ENCODE results near the gene MRPL23.

DNA sequence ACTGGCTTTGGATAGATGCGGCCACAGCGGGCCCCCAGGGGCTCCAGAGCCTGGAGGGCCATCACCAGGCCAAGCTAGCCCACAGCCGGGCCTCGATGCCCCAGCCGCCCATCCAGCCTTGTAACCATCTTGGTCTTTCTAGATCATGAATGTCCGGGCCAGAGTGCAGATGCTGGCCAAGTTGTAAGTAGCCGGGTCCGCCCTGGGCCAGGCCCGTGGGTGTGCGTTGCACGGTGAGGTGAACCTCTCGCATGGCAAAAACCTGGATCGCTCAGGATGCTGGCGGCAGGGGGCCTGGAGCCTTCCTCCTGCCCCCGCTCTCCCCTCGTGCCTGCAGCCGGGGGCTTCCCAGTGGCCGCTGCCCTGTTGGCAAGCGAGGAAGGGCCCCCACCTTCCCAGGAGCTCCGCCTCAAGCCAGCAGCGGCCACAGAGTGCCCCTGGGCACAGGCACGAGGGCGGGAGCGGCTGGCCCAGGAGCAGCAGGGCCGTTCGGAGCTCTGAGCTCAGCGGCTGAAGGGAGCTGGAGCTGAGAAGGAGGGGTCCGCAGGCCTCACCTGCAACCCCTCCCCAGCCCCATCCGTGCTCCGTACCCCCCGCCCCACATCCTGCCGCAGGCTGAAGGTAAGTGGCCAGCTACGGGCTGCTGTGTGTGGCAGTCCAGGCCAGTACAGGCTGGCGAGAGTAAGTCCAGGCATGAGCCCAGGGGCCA is 10.9 kb upstream of the MRPL23 start:
- no peak for TF ChIP-seq POLR2A (IDR thresholded peaks at IDR 0.05)
- TF ChIP-seq, protein P1, sequence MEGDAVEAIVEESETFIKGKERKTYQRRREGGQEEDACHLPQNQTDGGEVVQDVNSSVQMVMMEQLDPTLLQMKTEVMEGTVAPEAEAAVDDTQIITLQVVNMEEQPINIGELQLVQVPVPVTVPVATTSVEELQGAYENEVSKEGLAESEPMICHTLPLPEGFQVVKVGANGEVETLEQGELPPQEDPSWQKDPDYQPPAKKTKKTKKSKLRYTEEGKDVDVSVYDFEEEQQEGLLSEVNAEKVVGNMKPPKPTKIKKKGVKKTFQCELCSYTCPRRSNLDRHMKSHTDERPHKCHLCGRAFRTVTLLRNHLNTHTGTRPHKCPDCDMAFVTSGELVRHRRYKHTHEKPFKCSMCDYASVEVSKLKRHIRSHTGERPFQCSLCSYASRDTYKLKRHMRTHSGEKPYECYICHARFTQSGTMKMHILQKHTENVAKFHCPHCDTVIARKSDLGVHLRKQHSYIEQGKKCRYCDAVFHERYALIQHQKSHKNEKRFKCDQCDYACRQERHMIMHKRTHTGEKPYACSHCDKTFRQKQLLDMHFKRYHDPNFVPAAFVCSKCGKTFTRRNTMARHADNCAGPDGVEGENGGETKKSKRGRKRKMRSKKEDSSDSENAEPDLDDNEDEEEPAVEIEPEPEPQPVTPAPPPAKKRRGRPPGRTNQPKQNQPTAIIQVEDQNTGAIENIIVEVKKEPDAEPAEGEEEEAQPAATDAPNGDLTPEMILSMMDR (IDR thresholded peaks at IDR 0.05), result no peak
